ENCODE data around the gene BRAT1.
"Not testable (repeated sequence)": the region's sequence is repeated elsewhere in the genome, so short reads cannot be mapped to it uniquely, and the experiment has no call there.

The BRAT1 gene

DNA sequence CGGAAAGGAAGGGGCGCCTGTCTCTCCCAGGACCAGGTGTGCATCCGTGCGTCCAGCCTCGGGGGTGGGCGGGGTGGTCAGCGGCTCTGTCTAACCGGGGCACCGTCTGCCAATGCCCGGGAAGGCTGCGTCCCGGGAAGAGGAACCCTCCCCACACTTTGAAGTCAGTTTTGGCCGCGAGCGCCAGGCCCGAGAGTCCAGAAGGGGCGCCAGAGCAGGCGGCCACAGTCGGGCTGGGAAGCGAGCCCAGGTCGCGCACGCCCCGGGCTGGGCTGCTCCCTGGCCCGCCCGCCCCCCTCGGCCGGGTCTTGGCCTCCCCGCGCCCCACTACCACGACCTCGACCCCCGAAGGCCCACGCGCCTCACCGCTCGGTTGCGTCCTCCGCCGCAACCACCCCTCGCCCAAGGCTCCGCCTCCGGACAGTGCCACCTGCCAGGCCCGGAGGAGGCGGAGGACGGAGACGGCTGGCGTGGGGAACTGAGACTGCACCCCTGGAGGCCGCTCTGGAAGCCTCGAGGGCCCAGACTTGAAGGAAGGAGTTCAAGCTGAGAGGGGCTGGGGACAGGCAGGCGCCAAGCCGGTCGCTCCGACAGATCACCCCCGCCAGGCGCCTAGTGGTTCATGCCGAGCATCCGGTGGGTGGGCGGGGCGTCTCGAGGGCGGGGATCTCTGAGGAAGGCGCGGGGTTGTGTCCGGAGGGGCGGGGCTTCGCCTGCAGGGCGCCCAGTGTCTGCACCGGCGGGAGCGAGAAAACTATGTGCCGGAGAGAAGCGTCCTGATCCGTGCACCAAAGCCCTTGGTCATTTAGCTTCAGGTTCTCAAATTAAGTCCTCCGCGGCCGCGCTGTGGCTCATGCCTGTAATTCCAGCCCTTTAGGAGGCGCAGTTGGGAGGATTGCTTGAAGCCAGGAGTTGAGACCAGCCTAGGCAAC is at the start of gene BRAT1:
Gene BRAT1 (minus strand): TSS at position 404 of the 932 bp plus-strand sequence. CDS start 1,093 bp downstream, outside the sequence.
- DNase-seq = peak; percentile 95 to 96

DNA sequence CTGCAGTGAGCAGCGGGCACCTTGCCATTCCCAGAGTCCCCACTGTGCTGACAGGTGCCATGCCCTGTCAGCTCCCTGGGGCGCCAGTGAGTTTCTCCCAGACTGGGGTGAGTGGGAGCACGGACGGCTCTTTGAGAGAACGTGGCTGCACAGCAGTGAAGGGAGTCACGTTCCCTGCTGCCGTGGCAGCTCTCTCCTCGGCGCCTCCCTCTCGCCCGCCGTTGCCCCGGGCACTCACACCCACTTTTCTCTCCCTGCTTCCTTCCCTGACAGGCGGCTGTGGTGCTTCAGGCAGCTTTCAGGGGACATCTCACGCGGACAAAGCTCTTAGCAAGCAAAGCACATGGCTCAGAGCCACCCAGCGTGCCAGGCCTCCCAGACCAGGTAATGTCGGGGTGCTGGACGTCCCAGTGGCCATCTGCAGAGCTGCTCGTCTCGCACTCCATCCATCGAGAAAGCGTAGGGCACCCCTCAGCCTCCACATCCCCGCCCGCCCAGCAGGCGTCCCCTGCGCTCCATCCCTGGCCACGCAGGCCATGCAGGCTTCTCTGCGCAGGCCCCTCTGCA is 49.4 kb upstream of the BRAT1 start:
- DNase-seq = no peak

DNA sequence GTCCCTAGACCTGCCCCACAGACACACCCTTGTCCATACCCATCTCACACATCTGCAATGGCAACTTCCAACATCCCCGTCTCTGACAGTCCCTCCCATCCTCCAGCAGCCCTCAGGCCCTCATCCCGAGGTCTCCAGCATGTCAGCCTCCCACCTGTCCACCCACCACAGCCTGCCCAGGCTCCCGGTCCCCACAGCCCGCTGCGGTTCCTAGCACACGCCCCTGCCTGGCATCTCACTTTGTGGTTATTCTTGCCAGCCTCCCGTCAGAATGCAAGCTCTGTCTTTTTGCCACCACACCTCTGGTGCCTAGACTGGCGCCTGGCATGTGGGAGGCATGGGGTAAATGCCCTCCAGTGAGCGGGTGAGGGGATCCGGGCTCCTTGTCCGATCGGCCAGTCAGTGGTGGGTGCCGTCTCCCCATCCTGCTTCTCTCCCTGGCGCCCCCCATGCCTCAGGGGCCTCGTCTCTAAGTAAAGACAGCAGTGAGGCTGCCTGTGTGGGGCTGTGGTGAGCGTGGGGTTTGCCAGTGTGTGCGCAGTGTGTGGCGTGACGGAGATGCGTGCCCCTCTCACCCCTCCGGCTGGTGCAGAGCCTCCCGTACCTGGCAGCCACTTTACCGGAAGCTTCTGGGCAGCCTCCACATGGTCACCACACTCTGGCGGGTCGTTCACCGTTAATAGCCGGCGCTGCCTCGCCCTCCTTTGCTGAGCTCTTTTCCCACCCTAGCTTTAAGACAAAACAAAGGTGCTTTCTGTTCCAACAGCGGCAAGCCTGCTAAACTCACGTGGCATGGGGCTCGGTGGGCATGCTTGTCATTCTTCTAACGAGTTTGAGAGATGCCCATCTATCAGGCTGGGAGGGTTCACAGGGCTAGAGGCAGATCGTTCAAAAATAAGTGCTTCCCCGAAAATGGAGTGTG is 48.0 kb upstream of the BRAT1 start:
- DNase-seq = no peak

DNA sequence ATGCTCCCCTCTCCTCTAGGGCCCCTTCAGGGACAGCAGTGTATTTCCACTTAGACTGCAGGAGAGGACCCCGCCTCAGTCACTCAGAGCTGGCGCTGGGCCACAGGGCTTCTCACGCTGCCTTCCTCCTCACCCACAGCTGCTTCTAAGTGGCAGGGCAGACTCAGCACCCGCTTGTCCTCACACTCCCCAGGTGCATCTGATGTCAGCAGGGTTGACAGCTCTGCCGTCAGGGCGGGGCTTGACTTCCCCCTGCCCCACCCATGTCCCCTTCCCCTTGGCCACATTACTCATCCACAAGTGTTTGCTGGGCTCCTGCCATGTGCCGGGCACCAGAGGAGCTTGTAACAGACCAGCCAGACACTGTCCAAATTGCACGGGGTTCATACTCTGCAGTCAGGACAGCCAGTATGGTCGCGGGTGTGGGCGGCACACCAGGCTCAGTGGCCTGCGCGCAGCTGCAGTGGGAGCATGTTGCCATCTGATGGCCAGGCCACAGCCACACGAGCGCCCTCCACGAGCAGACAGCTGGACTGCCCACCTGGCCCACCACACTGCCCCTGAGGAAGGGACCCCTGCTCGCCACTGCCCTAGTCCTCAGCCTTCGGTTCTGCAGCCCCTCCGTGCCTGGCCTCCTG is 47.2 kb upstream of the BRAT1 start:
- no peak for DNase-seq

DNA sequence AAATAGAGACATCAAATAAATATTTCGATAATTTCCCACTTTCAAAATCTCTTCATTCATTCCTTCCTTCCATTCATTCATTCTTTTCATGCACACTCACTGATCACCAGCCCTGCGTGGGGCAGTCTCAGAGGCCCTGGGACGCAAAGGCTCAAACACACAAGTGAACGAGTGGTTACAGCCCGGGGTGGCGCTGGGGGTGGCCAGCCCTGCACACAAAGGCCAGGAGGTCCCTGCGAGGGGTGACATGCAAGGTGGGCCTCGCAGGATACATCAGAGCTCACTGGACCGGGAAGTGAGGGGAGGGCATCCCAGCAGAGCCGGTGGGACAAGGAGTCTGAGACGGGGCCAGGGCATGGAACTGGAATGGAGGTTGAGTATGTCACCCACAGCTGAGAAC is 46.6 kb upstream of the BRAT1 start:
- no peak for DNase-seq

DNA sequence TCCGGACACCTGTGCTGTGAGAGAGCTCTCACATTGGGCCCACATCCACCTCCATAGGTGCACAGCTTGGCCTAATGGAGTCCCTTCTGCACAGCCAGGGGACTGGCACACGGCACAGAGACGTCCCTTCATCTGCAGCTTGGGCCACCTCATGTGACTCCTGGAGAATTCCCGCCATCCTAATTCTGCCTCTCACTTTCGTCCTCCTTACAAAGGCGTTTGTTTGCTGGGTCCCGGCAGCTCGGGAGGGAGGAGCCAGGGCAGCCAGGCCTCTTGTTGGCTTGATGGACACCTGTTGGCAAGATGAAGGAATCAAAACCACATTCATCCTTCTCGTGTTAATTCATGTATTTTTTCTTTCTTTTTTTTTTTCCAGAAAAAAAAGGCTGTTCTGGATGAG is 45.7 kb upstream of the BRAT1 start:
- no peak for DNase-seq

DNA sequence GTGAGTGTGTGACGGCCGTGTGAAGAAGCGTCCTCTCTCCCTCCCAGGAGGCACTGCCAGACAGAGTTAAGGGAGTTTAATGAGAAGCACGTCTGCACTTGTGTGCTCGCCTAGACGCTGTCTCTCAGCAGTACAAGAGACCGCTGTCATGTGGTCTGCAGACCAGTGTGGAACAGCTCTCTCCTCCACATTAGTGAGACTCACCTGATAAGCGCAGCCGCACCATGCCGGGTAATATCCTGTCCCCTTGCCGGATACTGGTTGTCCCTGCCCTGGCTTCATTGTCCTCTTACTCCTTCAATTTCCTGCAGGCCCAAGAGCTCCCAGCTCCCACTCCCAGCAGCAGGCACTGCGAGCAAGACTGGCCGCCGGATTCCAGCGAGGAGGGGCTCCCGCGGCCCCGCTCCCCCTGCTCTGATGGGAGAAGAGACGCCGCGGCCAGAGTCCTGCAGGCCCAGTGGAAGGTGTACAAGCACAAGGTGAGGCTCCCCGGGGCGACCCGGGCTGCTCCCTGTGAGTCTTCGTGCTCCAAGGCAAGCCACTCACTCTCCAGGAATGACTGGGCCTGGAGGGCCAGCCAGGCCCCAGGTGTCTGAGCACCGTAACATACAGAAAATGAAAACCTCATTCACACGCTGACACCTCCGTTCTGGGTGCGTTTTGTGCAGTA is 43.0 kb upstream of the BRAT1 start:
- DNase-seq = no peak

DNA sequence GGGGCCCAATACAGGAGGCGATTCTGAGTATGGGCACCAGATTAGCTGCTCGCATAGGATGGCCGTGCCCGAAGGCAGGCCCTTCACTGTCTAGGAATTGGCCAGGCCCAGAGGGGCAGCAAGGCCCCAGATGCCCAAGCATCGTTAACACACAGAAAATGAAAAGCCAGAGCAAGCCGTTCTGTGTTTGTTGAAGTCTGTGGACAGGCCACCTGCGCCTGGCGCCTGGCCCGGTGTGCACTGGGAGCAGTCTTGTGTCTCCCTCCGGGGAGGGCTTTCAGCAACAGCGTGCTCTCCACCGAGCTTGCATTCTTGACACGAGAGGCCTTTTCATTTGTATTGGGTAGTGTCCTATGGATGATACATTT is 41.9 kb upstream of the BRAT1 start:
- DNase-seq = no peak

DNA sequence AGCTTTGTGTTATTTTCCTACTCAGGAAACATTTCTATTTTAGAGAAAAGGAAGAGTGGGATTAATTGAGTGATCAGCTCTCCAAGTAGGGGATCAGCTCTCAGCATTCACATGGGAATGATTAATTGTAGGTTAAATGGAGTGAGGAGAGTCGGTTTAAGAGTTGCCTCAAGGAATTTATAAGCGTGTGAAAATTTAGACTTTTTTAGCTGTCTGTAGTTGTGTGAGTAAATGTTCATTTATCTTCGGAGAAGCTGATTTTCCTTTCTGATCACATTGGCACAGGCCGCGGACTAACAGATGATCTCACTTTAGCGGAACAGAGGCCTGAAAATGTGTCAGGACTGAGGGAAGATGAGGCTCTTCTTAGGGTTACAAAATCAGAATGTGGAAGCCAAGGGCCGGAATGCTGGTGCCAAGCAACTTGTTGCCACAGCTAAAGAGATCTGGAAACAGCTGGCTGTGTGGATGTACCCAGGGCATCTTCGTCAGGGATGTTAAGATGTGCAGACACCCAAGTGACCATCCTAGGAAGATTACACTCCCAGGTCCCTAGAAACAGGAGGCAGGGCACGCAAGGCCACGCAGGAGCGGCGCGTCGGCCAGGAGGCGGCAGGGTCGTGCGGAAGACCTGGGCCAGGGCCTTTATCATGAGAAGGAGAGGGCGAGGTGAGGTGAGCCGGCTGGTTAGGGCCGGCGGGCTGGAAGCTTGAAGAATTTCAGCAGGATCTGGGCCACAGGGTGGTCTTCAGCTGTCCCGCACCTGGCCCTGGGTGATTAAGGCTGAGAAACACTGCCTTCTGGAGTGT is 41.3 kb upstream of the BRAT1 start:
- DNase-seq = no peak

DNA sequence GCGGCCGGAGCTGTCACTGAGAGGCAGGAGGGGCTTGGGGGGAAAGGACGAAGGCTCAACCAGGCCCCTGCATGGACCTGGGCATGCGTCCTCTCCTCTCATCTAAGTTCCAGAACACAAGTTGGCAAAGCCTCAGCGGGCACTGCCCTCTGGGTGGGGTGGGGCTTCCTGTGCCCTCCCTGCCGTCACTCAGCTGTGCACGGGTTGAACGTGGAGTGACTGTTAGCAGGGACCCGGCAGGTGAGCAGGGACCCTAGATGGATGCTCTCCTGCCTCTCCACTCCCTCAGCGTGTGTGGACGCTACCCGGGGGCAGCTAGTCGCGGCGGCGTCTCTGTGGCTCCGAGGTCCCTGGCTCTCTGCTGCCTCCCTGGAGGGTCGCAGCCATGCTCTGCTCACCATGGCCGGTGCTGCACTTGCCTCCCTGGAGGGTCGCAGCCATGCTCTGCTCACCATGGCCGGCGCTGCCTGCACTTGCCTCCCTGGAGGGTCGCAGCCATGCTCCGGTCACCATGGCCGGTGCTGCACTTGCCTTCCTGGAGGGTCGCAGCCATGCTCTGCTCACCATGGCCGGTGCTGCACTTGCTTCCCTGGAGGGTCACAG is 40.0 kb upstream of the BRAT1 start:
- no peak for DNase-seq

DNA sequence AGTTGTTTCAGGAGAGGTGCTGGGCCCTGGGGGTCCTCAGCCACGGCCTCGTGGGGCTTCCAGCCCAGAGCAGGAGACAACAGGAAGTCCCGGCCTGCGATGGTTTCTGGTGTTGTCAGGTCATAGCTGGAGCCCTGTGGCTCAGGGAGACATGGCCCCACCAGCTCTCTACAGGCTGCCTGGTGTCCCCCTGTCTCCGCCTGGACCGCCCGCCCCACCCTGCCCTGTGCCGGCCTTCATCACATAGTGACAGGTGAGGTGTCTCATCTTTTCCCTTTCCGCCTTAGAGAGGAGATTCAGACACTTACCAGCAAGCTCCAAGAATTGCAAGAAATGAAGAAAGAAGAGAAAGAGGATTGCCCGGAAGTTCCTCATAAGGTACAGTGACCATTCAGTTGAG is 39.3 kb upstream of the BRAT1 start:
- DNase-seq = no peak

DNA sequence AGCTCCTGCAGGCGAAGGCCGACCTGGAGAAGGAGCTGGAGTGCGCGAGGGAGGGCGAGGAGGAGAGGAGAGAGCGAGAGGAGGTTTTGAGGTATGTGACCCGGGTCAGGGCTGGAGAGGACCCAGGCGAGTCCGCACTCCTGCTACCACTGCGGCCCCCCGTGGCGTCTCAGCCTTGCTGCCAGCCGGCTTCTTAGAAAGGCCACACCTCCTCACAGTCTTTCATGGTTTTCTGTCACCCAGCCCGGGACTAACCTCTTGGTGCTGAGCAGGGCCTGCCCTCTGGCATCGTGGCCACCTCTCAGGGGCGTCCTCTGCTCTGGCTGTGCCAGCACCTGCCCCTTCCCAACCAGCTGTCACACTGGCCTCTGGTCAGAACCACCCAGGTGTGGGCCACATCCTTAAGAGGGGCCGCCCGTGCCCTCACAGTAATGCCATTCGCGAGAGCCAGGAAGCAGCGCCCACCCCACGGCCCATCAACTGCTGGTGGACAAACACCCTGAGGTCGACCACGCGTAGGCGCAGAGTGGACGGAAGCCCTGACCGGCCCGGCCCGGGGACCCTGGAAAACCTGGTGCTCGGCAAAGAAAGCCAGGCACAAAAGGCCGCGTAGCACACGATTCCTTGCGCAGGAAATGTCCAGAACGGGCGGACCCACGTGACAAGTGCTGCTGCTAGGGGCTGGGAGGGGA is 37.9 kb upstream of the BRAT1 start:
- DNase-seq = no peak

DNA sequence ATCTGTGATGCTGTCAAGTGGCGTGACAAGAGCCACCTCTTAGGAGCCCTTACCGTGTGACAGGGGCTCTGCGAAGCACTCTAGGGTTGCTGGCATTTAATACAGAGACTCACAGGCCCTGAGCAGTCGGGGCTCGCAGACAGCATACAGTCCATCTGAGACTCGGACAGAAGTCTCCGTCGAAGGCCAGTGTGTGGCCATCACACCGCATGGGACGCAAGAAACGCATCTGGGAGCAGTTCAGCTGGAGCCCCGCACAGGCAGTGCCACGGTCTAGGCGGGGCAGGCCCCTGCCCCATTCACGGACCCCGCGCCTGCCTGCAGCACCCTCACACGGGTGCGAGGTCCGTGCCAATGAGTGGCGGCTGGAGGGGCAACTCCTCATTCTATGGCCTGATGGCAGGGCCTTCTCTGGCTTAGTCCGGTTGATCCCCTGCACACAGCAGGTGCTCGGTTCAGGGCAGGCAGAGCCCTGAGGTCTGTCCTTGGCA is 37.1 kb upstream of the BRAT1 start:
- DNase-seq = no peak

DNA sequence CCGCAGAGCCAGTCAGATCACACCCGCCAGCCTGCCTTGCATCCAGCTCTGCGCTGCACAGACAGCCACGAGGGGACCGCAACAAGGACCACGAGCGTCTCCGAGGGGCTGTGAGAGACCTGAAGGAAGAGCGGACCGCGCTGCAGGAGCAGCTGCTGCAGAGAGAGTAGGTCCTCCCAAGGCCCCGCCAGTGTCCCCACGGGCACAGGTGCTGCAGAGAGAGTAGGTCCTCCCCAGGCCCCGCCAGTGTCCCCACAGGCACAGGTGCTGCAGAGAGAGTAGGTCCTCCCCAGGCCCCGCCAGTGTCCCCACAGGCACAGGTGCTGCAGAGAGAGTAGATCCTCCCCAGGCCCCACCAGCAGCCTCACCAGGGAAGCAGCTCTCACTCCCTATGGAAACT is 34.6 kb upstream of the BRAT1 start:
- not testable (repeated sequence) for DNase-seq

DNA sequence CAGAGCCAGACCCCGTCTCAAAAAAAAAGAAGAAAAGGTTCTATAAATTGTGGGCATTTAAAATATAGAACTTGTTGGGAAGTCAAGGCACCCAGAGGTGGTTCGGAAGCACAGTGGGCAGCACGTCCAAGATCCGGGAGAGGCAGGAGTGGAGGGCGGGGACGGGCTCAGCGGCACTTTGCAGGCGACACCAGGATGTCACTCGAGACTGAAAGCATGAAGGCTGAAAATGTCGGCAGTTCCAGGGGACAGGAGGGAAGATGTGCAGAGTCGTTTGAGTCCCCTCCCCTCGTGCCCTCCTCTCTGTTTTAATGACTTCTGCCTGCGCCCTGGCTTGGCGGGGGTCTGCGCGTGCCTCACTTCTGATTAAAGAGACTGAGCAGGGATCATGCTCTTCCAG is 34.0 kb upstream of the BRAT1 start:
- DNase-seq = no peak

DNA sequence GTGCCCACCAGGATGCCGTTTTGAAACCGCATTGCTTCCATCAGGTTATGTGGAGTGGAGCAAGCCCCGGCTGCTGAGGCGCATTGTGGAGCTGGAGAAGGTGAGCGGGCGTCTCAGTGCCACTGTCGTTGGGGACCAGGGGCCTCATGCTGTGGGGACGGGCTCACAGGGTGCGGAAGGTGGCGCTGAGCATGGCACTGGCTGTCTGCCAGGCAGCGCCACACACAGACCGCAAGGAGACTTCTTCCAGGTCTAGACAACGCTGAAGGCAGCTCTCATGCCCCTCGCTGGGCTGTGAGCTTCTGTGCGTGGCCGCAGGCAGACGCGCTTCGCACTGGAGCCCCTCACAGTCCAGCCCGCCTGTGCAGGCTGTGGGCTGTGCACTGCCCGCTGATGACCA is 32.5 kb upstream of the BRAT1 start:
- DNase-seq = no peak

DNA sequence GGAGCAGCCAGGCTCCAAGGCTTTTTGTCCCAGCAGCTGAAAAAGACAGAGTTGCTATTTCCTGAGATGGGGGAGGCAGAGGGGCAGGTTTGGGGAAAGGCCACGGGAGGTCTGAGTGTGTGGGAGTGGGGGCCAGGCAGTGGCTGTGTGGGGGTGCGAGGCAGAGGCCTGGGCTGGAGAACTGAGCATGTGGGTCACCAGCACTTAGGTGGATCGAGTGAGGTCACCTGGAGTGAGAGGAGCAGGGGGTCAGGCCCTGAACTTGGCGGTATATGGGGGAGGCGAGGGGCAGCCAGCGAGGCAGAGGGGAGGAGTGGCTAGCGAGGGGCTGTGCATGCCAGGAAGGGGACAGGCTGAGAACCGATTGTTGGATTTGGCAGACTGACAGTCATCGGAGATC is 31.8 kb upstream of the BRAT1 start:
- no peak for DNase-seq

DNA sequence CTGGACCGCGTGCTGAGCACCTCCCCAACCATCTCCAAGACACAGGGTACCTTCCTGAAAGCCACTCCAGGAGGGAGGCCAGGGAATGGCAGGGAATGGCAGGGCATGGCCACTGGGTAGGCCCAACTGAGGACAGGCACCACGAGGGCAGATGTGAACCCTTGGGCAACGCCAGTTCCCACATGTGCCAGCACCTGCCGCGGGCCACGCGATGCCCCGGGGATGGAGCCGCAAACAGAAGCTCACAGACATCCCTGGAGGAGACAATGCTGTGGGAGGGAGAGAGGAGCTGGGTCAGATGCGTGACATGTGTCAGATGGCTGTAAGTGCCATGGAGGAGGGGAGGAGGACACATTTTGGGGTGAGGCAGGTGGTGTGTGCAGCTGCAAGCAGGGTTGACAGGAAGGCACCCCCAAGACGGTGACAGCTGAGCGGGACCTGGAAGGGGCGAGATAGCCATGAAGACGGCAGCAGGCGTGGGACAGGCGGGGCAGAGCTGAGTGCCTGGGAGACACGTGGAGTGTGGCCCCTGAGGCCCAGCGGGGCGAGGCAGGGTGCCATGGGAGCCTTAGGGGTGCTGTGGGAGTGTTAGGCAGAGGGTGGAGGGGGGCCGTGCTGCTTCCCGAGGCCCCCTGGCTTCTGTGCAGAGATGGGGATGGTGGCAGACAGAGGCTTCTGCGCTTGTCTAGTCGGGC is 31.1 kb upstream of the BRAT1 start:
- no peak for DNase-seq

DNA sequence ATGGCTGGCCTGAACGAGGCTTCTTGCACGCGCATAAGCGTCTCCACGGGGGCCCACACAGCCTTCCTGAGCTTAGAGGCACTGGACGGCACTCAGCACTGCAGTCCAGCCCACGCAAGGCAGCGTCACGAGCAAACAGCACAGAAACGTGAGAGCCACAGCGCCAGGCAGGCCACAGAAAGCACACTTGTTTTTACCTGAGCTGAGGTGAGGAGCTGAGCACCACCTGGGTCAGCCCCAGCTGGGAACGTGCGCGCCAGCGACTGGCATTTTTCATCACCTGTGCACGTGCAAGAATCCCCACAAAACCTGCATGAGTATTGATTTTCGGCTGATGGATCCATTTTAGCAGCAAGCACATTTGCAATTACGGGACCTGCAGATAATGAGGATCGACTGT is 30.1 kb upstream of the BRAT1 start:
- no peak for DNase-seq

Data from stimulated activated CD4-positive, alpha-beta T cell treated with anti-CD3 and anti-CD28 coated beads, Interleukin-2, amount 100 ng/mL, for 48 hours (primary cell).